ENCODE data around the gene NHLRC4. TPM values are rescaled to one million over a fixed set of nuclear protein-coding genes. Genes with fewer than 3 reads are reported as not detected.
A peak's percentile ranks its signal among the peaks of the same experiment; 100 is the strongest.

NHLRC4 gene
- total and polyA plus RNA-seq, 9 of the 15 experiments (the other 6 are each of a cell fraction or from before 2014, with no cell fraction given), result 0.24 to 3.7 (median 1.3) TPM; not detected in 2

DNA sequence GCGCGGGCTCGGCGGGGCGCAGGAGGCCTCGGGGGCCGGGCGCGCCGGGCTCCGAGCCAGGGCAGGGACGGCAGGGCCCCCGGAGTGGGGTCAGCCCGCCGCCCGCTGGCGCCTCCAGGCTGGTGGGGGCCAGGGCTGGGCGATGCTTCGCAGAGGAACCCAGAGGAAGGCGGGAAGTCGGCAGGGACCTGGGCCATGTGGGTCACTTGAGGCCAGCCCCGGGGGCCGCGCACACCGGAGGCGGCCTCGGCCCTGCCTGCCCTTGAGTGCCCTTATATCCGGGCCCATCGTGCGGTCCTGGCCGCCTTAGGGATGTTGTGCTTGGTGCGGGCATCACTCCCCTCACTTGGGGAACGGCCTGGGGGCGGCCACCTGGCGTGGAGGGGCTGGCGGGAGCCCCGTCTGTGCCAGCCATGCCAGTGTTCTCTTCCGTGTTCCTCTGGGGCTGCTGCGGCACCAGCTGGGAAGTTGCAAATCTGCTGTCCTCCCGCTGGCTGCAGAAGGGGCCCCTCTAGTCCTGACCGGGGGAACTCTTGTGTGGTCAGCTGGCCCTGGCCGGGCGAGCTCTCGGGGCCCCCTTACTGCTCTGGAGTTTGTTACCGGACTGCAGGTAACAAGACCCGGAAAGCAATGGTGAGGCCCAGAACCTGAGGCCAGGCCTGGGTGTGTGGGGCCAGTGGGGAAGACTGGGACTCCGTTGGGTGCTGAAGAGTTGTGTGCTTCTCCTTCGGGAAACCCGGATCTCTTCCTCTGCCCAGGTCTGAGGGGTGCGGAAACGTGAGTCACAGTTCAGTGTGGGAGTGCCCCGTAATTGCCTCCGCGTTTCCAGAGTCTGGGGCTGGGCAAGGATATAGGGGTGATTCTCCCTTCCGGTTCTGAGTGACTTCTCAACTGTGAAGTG is 38.4 kb upstream of the NHLRC4 start:
- Histone ChIP-seq H3K4me3 (peak overlapping the region; percentile 68), H3K27me3 (ENCODE audit: control insufficient read depth in 2 of 2, insufficient read depth in 2 of 2, low read length in 2 of 2) (no peaks in the 10 kb centered on the region), H3K27ac (ENCODE audit: extremely low read depth, low read depth, low read length) (peak overlapping the region; percentile 89), H3K4me2 (ENCODE audit: insufficient read depth, low read length) (peak overlapping the region; percentile 90), H3K79me2 (ENCODE audit: control insufficient read depth, insufficient read depth, low read length) (peaks cover 83% of the 10 kb centered on the region), H2AFZ (ENCODE audit: low read depth, low read length) (no peak overlapping the region), H3K4me1 (replicated peaks in 1 of 2; ENCODE audit: control insufficient read depth in 2 of 2, insufficient read depth in 2 of 2, low read length in 2 of 2) (peaks cover 27 to 73% of the 10 kb centered on the region in 2 experiments), H4K20me1 (replicated peaks; ENCODE audit: control insufficient read depth, insufficient read depth, low read length) (peaks cover 15% of the 10 kb centered on the region), H3K9me1 (ENCODE audit: control insufficient read depth, insufficient read depth, low read length) (peaks cover 13% of the 10 kb centered on the region), H3K9me3 (replicated peaks; ENCODE audit: control insufficient read depth, insufficient read depth, low read depth, low read length) (no peaks in the 10 kb centered on the region), H3K9ac (ENCODE audit: insufficient read depth in 1 of 2, low read depth in 2 of 2, low read length in 2 of 2) (peak overlapping the region; percentile 92 to 95), H3K36me3 (ENCODE audit: control insufficient read depth, insufficient read depth, low read length) (peaks cover 27% of the 10 kb centered on the region; the same call in 2 of the 3 replicates)
- intact Hi-C loops (cut with micrococcal nuclease) (loop anchor here (5.0 kb wide), 1 partner anchor 39 kb away; the partner anchor contains the start of genes NHLRC4 and PIGQ), in situ Hi-C loops (cut with MboI) (no loop called here)
- ChIA-PET CTCF (ENCODE audit: low intra/inter-chr PET ratio) (interaction anchor here (0.6 kb wide), 1 partner anchor 161 kb away, joined by 3 read pairs; no protein-coding TSS in a partner anchor), POLR2A (interaction anchor here (0.7 to 1.1 kb wide), 3 partner anchors 16 to 293 kb away, joined by 3 read pairs; partner anchors contain the start of gene FAM234A)
- peak; percentile 78 for FAIRE-seq
- under 1% methylated on average over 38 of the region's 55 CpGs for WGBS (ENCODE audit: insufficient coverage, low coverage, missing lambda C conversion rate)
- ATAC-seq, result peak; percentile 16
- peak; percentile 39 to 79 (median 62) for DNase-seq (ENCODE audit: extremely low read depth in 1 of 4, low spot score in 3 of 4)
- BruUV-seq (replicated peaks), result TSS peak; percentile 47
- TF ChIP-seq ZNF143 (CRISPR knock-in tag; IDR thresholded peaks at IDR 0.05), result no peak; the same call in 1 of the 2 replicates
- TF ChIP-seq, protein P1, sequence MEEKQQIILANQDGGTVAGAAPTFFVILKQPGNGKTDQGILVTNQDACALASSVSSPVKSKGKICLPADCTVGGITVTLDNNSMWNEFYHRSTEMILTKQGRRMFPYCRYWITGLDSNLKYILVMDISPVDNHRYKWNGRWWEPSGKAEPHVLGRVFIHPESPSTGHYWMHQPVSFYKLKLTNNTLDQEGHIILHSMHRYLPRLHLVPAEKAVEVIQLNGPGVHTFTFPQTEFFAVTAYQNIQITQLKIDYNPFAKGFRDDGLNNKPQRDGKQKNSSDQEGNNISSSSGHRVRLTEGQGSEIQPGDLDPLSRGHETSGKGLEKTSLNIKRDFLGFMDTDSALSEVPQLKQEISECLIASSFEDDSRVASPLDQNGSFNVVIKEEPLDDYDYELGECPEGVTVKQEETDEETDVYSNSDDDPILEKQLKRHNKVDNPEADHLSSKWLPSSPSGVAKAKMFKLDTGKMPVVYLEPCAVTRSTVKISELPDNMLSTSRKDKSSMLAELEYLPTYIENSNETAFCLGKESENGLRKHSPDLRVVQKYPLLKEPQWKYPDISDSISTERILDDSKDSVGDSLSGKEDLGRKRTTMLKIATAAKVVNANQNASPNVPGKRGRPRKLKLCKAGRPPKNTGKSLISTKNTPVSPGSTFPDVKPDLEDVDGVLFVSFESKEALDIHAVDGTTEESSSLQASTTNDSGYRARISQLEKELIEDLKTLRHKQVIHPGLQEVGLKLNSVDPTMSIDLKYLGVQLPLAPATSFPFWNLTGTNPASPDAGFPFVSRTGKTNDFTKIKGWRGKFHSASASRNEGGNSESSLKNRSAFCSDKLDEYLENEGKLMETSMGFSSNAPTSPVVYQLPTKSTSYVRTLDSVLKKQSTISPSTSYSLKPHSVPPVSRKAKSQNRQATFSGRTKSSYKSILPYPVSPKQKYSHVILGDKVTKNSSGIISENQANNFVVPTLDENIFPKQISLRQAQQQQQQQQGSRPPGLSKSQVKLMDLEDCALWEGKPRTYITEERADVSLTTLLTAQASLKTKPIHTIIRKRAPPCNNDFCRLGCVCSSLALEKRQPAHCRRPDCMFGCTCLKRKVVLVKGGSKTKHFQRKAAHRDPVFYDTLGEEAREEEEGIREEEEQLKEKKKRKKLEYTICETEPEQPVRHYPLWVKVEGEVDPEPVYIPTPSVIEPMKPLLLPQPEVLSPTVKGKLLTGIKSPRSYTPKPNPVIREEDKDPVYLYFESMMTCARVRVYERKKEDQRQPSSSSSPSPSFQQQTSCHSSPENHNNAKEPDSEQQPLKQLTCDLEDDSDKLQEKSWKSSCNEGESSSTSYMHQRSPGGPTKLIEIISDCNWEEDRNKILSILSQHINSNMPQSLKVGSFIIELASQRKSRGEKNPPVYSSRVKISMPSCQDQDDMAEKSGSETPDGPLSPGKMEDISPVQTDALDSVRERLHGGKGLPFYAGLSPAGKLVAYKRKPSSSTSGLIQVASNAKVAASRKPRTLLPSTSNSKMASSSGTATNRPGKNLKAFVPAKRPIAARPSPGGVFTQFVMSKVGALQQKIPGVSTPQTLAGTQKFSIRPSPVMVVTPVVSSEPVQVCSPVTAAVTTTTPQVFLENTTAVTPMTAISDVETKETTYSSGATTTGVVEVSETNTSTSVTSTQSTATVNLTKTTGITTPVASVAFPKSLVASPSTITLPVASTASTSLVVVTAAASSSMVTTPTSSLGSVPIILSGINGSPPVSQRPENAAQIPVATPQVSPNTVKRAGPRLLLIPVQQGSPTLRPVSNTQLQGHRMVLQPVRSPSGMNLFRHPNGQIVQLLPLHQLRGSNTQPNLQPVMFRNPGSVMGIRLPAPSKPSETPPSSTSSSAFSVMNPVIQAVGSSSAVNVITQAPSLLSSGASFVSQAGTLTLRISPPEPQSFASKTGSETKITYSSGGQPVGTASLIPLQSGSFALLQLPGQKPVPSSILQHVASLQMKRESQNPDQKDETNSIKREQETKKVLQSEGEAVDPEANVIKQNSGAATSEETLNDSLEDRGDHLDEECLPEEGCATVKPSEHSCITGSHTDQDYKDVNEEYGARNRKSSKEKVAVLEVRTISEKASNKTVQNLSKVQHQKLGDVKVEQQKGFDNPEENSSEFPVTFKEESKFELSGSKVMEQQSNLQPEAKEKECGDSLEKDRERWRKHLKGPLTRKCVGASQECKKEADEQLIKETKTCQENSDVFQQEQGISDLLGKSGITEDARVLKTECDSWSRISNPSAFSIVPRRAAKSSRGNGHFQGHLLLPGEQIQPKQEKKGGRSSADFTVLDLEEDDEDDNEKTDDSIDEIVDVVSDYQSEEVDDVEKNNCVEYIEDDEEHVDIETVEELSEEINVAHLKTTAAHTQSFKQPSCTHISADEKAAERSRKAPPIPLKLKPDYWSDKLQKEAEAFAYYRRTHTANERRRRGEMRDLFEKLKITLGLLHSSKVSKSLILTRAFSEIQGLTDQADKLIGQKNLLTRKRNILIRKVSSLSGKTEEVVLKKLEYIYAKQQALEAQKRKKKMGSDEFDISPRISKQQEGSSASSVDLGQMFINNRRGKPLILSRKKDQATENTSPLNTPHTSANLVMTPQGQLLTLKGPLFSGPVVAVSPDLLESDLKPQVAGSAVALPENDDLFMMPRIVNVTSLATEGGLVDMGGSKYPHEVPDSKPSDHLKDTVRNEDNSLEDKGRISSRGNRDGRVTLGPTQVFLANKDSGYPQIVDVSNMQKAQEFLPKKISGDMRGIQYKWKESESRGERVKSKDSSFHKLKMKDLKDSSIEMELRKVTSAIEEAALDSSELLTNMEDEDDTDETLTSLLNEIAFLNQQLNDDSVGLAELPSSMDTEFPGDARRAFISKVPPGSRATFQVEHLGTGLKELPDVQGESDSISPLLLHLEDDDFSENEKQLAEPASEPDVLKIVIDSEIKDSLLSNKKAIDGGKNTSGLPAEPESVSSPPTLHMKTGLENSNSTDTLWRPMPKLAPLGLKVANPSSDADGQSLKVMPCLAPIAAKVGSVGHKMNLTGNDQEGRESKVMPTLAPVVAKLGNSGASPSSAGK (IDR thresholded peaks at IDR 0.05), result no peak; the same call in 1 of the 2 replicates
- TF ChIP-seq ZNF146 (CRISPR knock-in tag; IDR thresholded peaks at IDR 0.05; ENCODE audit: unreplicated experiment), result no peak
- TF ChIP-seq HBP1 (CRISPR knock-in tag; IDR thresholded peaks at IDR 0.05), result no peak
